NCI-H2107 treated with DMSO at 0.1 percent for 48 hours (cell line): ENCODE data around the gene BAG2.
A peak's percentile ranks its signal among the peaks of the same experiment; 100 is the strongest.

Experiments
- DNase-seq: peaks from one replicate; lab custom pipeline; 2025; ENCODE audit not compliant: unreplicated experiment; lab: John Stamatoyannopoulos, UW

BAG2 gene

DNA sequence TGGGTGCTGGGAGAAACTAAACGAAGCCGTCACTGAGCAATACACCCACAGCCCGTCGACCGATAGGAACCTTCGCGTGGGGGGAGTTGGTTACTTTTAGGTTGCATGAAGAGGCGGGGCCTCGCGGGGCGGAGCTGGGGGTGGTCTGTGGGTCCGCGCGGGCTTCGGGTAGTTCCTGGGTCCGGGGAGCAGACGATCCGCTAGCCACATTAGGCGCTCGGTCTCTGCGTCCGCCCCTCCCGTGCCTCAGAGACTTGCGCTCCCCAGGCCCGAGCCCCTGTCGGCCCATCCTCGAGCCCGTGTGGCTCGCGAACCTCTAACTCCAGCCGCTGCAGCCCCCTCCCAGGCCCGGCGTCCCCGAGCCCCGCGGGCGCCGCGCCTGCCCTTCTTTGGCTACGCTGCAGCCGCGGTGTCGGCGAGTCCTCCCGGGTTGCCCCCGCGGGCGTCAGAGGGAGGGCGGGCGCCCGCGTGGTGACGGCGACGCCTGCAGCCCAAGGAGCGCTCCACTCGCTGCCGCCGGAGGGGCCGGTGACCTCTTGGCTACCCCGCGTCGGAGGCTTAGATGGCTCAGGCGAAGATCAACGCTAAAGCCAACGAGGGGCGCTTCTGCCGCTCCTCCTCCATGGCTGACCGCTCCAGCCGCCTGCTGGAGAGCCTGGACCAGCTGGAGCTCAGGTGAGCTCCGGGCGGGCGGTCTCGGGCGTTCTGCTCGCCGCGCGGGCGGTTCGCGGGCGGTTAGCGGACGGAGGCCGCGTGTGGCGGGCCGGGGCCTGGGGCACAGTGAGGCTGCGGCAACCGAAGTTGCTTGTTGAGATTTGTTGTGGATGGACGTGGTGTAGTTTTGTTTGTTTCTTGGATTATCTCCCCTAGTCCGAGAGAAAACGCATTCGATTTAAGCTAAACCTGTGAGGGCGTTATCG, at the start of gene BAG2:
Gene BAG2 (plus strand): TSS at position 191 of the 920 bp plus-strand sequence. CDS start 372 bp downstream, at position 563.
- peak; percentile 8 for DNase-seq

DNA sequence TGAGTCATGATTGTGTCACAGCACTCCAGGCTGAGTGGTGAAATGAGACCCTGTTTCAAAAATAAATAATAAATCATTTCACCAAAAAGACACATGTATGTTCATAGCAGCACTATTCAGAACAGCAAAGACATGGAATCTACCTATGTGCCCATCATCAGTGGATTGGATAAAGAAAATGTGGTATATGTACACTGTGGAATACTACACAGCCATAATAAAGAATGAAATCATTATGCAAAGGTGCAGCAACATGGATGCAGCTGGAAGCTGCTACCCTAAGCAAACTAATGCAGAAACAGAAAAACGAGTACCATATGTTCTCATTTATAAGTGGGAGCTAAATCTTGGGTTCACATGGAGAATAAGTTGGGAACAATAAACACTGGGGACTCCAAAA, 49.0 kb upstream of the BAG2 start:
- no peak for DNase-seq

- no peak for DNase-seq
These were observed 44.4 kb upstream of the BAG2 start for GRCh38 chr6:57127763-57128162.

- no peak for DNase-seq
These were observed 41.4 kb upstream of the BAG2 start for GRCh38 chr6:57130661-57131177.

DNA sequence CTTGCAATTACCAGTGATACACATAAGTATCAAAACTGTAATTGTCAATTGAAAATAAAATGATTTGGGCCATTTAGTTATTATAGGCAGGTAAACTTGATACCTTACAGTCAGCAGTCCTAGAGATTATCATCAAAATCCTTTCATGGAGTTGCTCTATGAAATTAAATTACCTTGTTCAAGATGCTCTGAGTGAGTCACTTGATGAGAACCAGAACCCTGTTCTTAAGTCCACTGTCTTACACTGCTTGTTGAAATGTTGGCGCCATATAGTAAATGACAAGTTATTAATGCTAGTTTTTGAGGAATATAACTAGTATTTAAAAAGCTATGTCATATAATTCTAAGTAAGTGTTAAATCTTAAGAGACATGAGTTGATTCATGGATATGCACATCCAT, 37.2 kb upstream of the BAG2 start:
- DNase-seq = no peak

GRCh38 chr6:57135885-57136284, 36.2 kb upstream of the BAG2 start:
- no peak for DNase-seq

DNA sequence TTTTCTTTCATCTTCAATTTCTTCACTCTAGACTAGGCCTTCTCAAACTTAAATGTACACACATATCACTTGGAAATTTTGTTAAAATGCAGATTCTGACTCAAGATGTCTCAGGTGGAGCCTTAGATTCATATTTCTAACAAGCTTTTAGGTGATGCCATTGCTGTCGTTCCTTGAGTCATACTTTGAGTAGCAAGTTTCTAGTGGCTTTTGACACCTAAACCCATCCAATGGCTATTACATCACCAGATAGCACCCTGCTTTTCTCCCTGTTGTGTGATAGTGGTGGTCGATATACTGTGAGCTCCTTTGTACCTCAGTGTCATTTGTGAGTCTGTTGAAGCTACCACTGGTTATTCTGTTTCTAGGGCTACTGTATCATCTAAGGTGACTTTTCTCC, 34.8 kb upstream of the BAG2 start:
- no peak for DNase-seq

- no peak for DNase-seq
These were observed 34.1 kb upstream of the BAG2 start for GRCh38 chr6:57138026-57138425.

DNA sequence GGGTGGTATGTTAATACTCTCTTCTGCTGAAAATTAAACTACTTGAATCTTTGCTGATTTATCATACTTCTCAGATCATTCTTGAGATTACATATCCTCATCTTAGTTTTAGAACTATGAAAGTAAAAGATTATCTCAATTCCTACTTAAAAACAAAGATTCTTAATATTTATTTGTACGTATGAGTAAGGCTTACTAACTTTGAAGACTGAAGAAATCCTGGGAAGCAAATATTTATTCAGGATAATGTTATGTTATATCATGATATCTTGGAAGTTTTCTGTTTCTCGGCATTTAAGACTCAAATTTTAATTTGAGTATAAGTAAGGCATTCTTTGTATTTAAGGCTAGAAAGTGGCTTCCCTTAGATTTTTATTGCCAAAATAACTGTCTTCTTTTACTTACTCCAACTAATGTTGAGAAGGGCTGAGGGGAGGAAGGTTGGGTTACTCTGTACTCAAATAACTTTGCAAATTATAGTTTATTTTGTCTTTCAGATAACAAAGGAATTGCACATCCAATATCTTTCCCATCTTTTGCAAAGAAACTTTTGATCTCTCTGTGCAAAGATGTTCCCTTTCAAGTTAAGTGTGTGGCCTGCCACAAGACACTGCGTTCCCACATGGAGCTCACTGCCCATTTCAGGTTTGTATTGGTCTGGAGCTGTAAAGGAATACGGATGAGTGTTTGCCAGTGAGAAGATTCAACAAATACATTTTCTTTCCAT, 30.5 kb upstream of the BAG2 start:
- DNase-seq = no peak

DNA sequence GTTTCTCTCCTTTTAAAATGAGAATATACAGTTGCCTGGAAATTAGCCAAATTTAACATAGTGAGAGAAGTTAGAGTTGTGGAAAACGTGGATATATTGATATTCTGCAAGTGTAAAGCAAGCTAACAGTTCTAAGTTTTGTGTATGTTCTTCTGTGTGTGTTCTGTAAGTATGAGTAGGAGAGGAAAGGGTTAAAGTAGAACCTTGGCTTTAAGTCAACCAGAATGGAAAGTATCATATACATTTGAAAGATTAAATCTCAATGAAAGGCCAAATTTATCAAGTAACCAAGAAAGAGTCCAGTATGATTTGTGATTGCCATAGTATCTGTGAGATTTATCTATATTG, 30.0 kb upstream of the BAG2 start:
- no peak for DNase-seq

DNA sequence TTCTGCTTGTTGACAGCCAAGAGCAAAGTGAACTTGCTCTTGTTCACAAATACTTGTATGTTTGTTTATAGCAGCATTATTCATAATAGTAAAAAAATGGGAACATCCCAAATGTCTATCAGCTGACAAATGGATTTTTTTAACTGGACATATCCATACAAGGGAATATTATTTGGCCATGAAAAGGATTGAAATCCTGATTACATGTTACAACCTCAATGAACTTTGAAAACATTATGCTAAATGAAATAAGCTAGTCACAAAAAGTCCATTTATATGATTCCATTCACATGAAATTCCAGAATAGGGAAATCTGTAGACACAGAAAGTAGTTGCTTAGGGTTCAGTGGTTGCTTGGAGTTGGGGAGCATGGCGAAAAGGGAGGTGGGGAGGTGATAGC, 28.4 kb upstream of the BAG2 start:
- no peak for DNase-seq

GRCh38 chr6:57147401-57147800, 24.7 kb upstream of the BAG2 start:
- DNase-seq = no peak

DNA sequence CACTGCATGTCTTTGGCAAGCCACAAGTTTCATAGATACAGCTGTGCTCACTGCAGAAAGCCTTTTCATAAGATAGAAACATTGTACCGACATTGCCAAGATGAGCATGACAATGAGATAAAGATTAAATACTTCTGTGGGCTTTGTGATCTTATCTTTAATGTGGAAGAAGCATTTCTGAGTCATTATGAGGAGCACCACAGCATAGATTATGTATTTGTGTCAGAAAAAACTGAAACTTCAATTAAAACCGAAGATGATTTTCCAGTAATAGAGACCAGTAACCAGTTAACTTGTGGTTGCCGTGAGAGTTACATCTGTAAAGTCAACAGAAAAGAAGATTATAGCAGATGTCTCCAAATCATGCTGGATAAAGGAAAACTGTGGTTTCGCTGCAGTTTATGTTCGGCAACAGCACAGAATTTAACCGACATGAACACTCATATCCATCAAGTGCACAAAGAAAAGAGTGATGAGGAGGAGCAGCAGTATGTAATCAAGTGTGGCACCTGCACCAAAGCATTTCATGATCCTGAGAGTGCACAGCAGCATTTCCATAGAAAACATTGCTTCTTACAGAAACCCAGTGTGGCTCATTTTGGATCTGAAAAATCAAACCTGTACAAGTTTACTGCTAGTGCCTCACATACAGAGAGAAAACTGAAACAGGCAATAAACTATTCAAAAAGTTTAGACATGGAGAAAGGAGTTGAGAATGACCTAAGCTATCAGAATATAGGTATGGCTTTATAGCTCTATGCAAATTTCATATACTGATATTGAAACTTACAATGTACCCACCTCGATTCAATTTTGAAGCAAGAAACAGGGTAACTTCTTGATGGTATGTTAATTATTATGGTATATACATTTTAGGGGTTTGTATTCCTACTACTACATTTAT, 23.9 kb upstream of the BAG2 start:
- no peak for DNase-seq

- DNase-seq = no peak
These were observed 13.5 kb upstream of the BAG2 start for GRCh38 chr6:57158658-57159057.

- no peak for DNase-seq
These were observed 13.0 kb upstream of the BAG2 start for GRCh38 chr6:57159127-57159526.

GRCh38 chr6:57162028-57162427, 10.1 kb upstream of the BAG2 start:
- no peak for DNase-seq

- no peak for DNase-seq
These were observed 9.6 kb upstream of the BAG2 start for GRCh38 chr6:57162516-57162915.

DNA sequence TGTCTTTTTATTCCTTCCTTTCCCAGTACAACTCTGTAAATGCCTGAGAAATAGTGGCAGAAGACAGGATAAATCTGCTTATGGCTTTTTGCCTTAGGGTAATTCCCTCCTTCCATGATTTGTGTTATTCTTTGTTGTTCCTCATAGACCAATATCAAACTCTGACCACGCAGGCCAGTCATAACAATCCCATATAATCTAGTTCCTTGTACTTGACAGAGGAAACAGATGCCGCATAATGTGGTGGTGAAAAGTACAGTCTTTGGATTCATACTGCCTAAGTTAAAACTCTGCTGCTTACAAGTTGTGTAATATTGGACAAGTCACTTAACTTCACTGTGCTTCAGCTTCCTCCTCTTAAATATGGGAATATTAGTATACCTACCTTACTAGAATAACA, 8.2 kb upstream of the BAG2 start:
- DNase-seq = no peak

- no peak for DNase-seq
These were observed 7.0 kb upstream of the BAG2 start for GRCh38 chr6:57165080-57165479.

DNA sequence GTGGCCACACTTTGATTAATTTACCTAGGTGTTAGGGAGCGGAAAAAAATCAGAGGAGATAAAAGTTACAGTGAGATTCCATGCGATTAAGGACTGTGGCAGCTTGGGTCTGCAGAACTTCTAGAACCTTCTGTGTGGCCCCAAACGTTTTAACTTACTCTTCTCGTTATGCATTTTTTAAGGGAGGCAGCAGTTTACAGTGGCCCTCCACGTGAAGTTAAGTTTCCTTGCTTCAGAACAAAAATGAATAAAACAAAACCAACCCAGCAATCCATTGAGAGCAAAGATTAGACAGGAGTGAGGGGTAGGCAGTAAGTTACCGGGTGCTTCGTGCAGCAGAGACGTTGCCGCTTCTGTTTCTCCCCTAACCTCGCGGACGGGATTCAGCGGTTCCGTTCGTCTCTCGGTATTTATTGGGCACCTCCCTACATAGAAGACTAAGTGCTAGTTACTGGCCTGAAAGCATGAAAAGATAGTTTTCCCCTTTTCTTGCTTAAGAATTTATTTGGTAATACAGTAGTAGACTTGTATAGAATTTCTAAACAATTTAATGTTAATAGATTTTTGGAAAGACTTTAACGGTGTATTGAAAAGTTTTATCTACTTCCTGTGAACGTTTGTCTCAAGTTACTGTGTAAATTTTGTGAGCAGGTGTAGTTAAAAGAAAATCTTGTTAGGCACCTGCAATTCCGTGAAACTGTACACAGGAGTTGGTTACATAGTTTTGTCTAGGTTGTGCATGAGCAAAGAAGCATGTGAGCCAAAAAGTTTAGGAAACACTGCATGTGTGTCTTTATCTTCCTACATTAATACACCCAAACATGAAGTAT, 1.1 kb downstream of the BAG2 start:
- DNase-seq = peak; percentile 18
